H9 (cell line): ENCODE measurements around the gene PLA2G2F. TPM values are rescaled to one million over a fixed set of nuclear protein-coding genes. Genes with fewer than 3 reads are reported as not detected.

Experiments
- DNase-seq: peaks from one replicate; pipeline ENCODE4 v3.0.0-alpha.2; 2017
- H2AFZ ChIP-seq: one replicate; pipeline ENCODE4 v1.6.1; 2013; ENCODE audit warnings: mild to moderate bottlenecking, low read length, control low read depth, moderate library complexity
- H2AK5ac ChIP-seq: 2 replicates; pipeline ENCODE4 v1.6.1; 2013; ENCODE audit warnings: low read length, control low read depth, mixed read lengths; ENCODE audit not compliant: insufficient read length
- H2BK120ac ChIP-seq: one replicate; pipeline ENCODE4 v1.6.1; 2013; ENCODE audit warnings: low read depth, mild to moderate bottlenecking, low read length, control low read depth, inconsistent platforms; ENCODE audit not compliant: poor library complexity, severe bottlenecking
- H2BK12ac ChIP-seq: 2 replicates; pipeline ENCODE4 v1.6.1; 2013; ENCODE audit warnings: low read length, control low read depth, mixed read lengths, low read depth; ENCODE audit not compliant: insufficient read length
- H2BK15ac ChIP-seq: 2 replicates; pipeline ENCODE4 v1.6.1; 2013; ENCODE audit warnings: low read depth, low read length, control low read depth
- H2BK20ac ChIP-seq: one replicate; pipeline ENCODE4 v1.6.1; 2013; ENCODE audit warnings: low read depth, mild to moderate bottlenecking, low read length, control low read depth, inconsistent platforms; ENCODE audit not compliant: poor library complexity, severe bottlenecking
- H2BK5ac ChIP-seq: 2 replicates; pipeline ENCODE4 v1.6.1; 2013; ENCODE audit warnings: low read length, control low read depth, mixed read lengths; ENCODE audit not compliant: insufficient read length
- H3K14ac ChIP-seq: 2 replicates; pipeline ENCODE4 v1.6.1; 2013; ENCODE audit warnings: low read length, control low read depth; ENCODE audit not compliant: insufficient read depth
- H3K18ac ChIP-seq: 2 replicates; pipeline ENCODE4 v1.6.1; 2013; ENCODE audit warnings: low read depth, mild to moderate bottlenecking, mixed read lengths, low read length, control low read depth; ENCODE audit not compliant: insufficient read length
- H3K23ac ChIP-seq: 2 replicates; pipeline ENCODE4 v1.6.1; 2013; ENCODE audit warnings: low read length, control low read depth, mixed read lengths, low read depth; ENCODE audit not compliant: insufficient read length
- H3K23me2 ChIP-seq: 2 replicates; pipeline ENCODE4 v1.6.1; 2013; ENCODE audit warnings: low read depth, mild to moderate bottlenecking, mixed read lengths, low read length, control low read depth; ENCODE audit not compliant: insufficient read length, poor library complexity, severe bottlenecking
- H3K27ac ChIP-seq: 2 replicates; pipeline ENCODE4 v1.5.1; 2013; ENCODE audit warnings: low read length, control low read depth, mixed read lengths, low read depth; ENCODE audit not compliant: insufficient read length
- H3K27me3 ChIP-seq: 2 replicates; pipeline ENCODE4 v1.6.1; 2013; ENCODE audit warnings: low read length, control low read depth, inconsistent platforms; ENCODE audit not compliant: insufficient read depth
- H3K4ac ChIP-seq: 2 replicates; pipeline ENCODE4 v1.6.1; 2013; ENCODE audit warnings: low read depth, mild to moderate bottlenecking, control low read depth, inconsistent platforms, low read length, moderate library complexity
- H3K4me1 ChIP-seq: 2 replicates; pipeline ENCODE4 v1.6.1; 2013; ENCODE audit warnings: low read length, control low read depth, inconsistent platforms; ENCODE audit not compliant: insufficient read depth
- H3K4me2 ChIP-seq: 2 replicates; pipeline ENCODE4 v1.6.1; 2013; ENCODE audit warnings: low read length, control low read depth, mixed read lengths; ENCODE audit not compliant: insufficient read length, insufficient read depth
- H3K56ac ChIP-seq: 2 replicates; pipeline ENCODE4 v1.6.1; 2013; ENCODE audit warnings: low read depth, mild to moderate bottlenecking, mixed read lengths, low read length, control low read depth; ENCODE audit not compliant: insufficient read length
- H3K79me1 ChIP-seq: 2 replicates; pipeline ENCODE4 v1.6.1; 2013; ENCODE audit warnings: low read depth, mild to moderate bottlenecking, moderate library complexity, low read length, control low read depth, inconsistent platforms; ENCODE audit not compliant: insufficient read depth, poor library complexity, severe bottlenecking
- H3K79me2 ChIP-seq: 2 replicates; pipeline ENCODE4 v1.6.1; 2013; ENCODE audit warnings: low read length, control low read depth, inconsistent platforms; ENCODE audit not compliant: insufficient read depth
- H3K9ac ChIP-seq: 2 replicates; pipeline ENCODE4 v1.6.1; 2013; ENCODE audit warnings: low read length, control low read depth, mixed read lengths; ENCODE audit not compliant: insufficient read length; ENCODE audit errors: extremely low read depth
- H3K9me3 ChIP-seq: one replicate; pipeline ENCODE4 v1.6.1; 2013; ENCODE audit warnings: low read depth, low read length, inconsistent platforms; ENCODE audit not compliant: control insufficient read depth
- H3T11ph ChIP-seq: one replicate; pipeline ENCODE4 v1.6.1; 2013; ENCODE audit warnings: mild to moderate bottlenecking, low read length, control low read depth, inconsistent platforms
- H4K20me1 ChIP-seq: one replicate; pipeline ENCODE4 v1.6.1; 2013; ENCODE audit not compliant: control insufficient read depth, insufficient read length, insufficient read depth
- H4K5ac ChIP-seq: 2 replicates; pipeline ENCODE4 v1.6.1; 2013; ENCODE audit warnings: low read depth, mild to moderate bottlenecking, mixed read lengths, low read length, control low read depth; ENCODE audit not compliant: insufficient read length
- H4K8ac ChIP-seq: replicated peaks from 2 replicates; pipeline ENCODE4 v1.6.1; 2013; ENCODE audit warnings: low read length, control low read depth, mixed read lengths, low read depth; ENCODE audit not compliant: insufficient read length
- H4K91ac ChIP-seq: 2 replicates; pipeline ENCODE4 v1.6.1; 2013; ENCODE audit warnings: low read depth, mild to moderate bottlenecking, moderate library complexity, mixed read lengths, low read length, control low read depth; ENCODE audit not compliant: insufficient read length
- H3K27ac Mint-ChIP-seq, 3 experiments: 2 replicates in 2 of 3; 3 replicates in 1 of 3; pipeline ENCODE4 v1.8.0; 2020 to 2021; ENCODE audit warnings: mixed read lengths in 3 of 3, mild to moderate bottlenecking in 1 of 3, moderate library complexity in 1 of 3
- H3K27me3 Mint-ChIP-seq: 2 replicates; pipeline ENCODE4 v1.8.0; 2021; ENCODE audit warnings: low read depth, mild to moderate bottlenecking, moderate library complexity, mixed read lengths
- H3K36me3 Mint-ChIP-seq, 3 experiments: 2 replicates in 2 of 3; 3 replicates in 1 of 3; pipeline ENCODE4 v1.8.0; 2020 to 2021; ENCODE audit warnings: low read depth in 3 of 3, mixed read lengths in 3 of 3; ENCODE audit not compliant: insufficient read depth in 1 of 3
- H3K4me1 Mint-ChIP-seq, 2 experiments: 2 replicates each; pipeline ENCODE4 v1.8.0; 2020; ENCODE audit warnings: mixed read lengths in 2 of 2
- H3K4me3 Mint-ChIP-seq, 2 experiments: 2 replicates in 1 of 2; 3 replicates in 1 of 2; pipeline ENCODE4 v1.8.0; 2020 to 2021; ENCODE audit warnings: mild to moderate bottlenecking in 2 of 2, mixed read lengths in 2 of 2, moderate library complexity in 1 of 2
- H3K9me3 Mint-ChIP-seq, 2 experiments: 2 replicates in 1 of 2; 3 replicates in 1 of 2; pipeline ENCODE4 v1.8.0; 2020; ENCODE audit warnings: mild to moderate bottlenecking in 2 of 2, mixed read lengths in 2 of 2, moderate library complexity in 1 of 2
- WGBS: extraction: QIAGEN DNeasy Blood & Tissue Kit; methylation state at CpG from one replicate; pipeline ENCODE4 v1.1.7; 2013; ENCODE audit warnings: missing lambda C conversion rate, low lambda C conversion rate, mixed read lengths; ENCODE audit not compliant: insufficient read length; ENCODE audit errors: extremely low coverage; 5-methylcytosine and 5-hydroxymethylcytosine counted together
- total RNA-seq: library from RNA; stranded (reverse); gene quantifications from 2 replicates; pipeline ENCODE4 v1.2.1, GENCODE V29; 2021
- TF ChIP-seq, protein P1 (sequence below): fragments of 200-600 bp; sonication (generic); conservative IDR thresholded peaks from 3 replicates; pipeline ENCODE4 v1.8.0; 2021; ENCODE audit warnings: antibody characterized with exemption, mild to moderate bottlenecking

Gene PLA2G2F
- total RNA-seq, 1 experiment from 2014 or later, result not detected

DNA sequence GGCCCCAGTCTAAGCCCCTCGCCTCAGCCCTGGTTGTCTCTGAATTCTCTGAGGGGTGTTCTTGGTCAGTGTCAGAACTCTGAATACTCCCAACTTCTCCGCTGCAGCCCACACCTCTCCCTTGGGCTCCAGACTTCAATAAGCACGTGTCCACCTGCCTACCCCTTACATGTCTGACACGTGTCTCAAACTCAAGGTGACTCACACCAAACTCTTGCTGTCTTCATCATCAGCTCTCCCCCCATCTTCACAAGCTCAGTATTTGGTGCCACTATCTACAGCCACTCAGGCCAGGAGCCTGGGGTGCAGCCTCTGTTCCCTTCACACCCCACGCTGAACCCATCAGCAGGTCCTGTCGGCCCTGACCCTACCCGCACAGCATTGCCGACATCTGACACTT lies 28.0 kb downstream of the PLA2G2F start:
- Mint-ChIP-seq H3K4me3 (no peak overlapping the region), H3K36me3 (peaks cover 0 to 5% (median 3%) of the 10 kb centered on the region in 3 experiments; a peak in 3 of 7 replicates), H3K27me3 (peaks cover 10% of the 10 kb centered on the region), H3K27ac (no peak overlapping the region), H3K9me3 (peaks cover 10 to 15% of the 10 kb centered on the region in 2 experiments), H3K4me1 (peaks cover 7 to 8% of the 10 kb centered on the region in 2 experiments)
- no peak overlapping the region for H3K4me2 ChIP-seq
- H3K23me2 ChIP-seq, result no peaks in the 10 kb centered on the region
- no peak for DNase-seq
- no peaks in the 10 kb centered on the region for H3K27me3 ChIP-seq
- no peak overlapping the region for H3K9ac ChIP-seq
- H3K4ac ChIP-seq, result no peak overlapping the region
- H3K23ac ChIP-seq, result no peak overlapping the region
- no peak overlapping the region for H3K18ac ChIP-seq
- no peak overlapping the region for H2BK15ac ChIP-seq
- no peaks in the 10 kb centered on the region for H3K79me1 ChIP-seq
- H3K14ac ChIP-seq, result no peak overlapping the region
- no peak overlapping the region for H2AK5ac ChIP-seq
- no peak overlapping the region for H2AFZ ChIP-seq
- H3K79me2 ChIP-seq, result no peaks in the 10 kb centered on the region
- no peaks in the 10 kb centered on the region for H4K20me1 ChIP-seq
- no peak overlapping the region for H4K91ac ChIP-seq
- no peak overlapping the region for H2BK5ac ChIP-seq
- H2BK12ac ChIP-seq, result no peak overlapping the region
- H3K9me3 ChIP-seq, result no peaks in the 10 kb centered on the region
- WGBS, result no CpG with 5 or more reads among the region's 8 CpGs
- peaks cover 3% of the 10 kb centered on the region; the same call in 1 of the 2 replicates for H3K4me1 ChIP-seq
- no peak overlapping the region for H3K27ac ChIP-seq
- H2BK20ac ChIP-seq, result no peak overlapping the region
- H4K5ac ChIP-seq, result no peak overlapping the region
- no peak overlapping the region for H4K8ac ChIP-seq
- no peak overlapping the region for H2BK120ac ChIP-seq
- no peak overlapping the region for H3T11ph ChIP-seq
- no peak overlapping the region for H3K56ac ChIP-seq
- TF ChIP-seq, protein P1, sequence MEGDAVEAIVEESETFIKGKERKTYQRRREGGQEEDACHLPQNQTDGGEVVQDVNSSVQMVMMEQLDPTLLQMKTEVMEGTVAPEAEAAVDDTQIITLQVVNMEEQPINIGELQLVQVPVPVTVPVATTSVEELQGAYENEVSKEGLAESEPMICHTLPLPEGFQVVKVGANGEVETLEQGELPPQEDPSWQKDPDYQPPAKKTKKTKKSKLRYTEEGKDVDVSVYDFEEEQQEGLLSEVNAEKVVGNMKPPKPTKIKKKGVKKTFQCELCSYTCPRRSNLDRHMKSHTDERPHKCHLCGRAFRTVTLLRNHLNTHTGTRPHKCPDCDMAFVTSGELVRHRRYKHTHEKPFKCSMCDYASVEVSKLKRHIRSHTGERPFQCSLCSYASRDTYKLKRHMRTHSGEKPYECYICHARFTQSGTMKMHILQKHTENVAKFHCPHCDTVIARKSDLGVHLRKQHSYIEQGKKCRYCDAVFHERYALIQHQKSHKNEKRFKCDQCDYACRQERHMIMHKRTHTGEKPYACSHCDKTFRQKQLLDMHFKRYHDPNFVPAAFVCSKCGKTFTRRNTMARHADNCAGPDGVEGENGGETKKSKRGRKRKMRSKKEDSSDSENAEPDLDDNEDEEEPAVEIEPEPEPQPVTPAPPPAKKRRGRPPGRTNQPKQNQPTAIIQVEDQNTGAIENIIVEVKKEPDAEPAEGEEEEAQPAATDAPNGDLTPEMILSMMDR, result no peak
